Mesenchymal stem cell (in vitro differentiated cells and primary cell): Measurements from ENCODE around the gene KATNAL2.

Experiments
- DNase-seq: peaks from one replicate; pipeline ENCODE4 v3.0.0-alpha.2; 2013
- H2AFZ ChIP-seq: one replicate; pipeline ENCODE4 v1.6.1; 2013; ENCODE audit warnings: low read depth, mild to moderate bottlenecking, control low read depth, inconsistent platforms, low read length, moderate library complexity
- H2AK5ac ChIP-seq: 2 replicates; pipeline ENCODE4 v1.6.1; 2013; ENCODE audit warnings: low read length, moderate library complexity, mild to moderate bottlenecking, inconsistent platforms; ENCODE audit not compliant: severe bottlenecking
- H2BK120ac ChIP-seq: one replicate; pipeline ENCODE4 v1.6.1; 2013; ENCODE audit warnings: low read depth, mild to moderate bottlenecking, inconsistent platforms, low read length, moderate library complexity
- H2BK12ac ChIP-seq, 2 experiments: one replicate each; pipeline ENCODE4 v1.6.1; 2013; ENCODE audit warnings: inconsistent platforms in 2 of 2, low read length in 2 of 2, mild to moderate bottlenecking in 2 of 2, moderate library complexity in 2 of 2, control low read depth in 1 of 2
- H2BK15ac ChIP-seq: one replicate; pipeline ENCODE4 v1.6.1; 2013; ENCODE audit warnings: mild to moderate bottlenecking, low read depth, inconsistent platforms; ENCODE audit not compliant: poor library complexity, severe bottlenecking
- H2BK5ac ChIP-seq: 2 replicates; pipeline ENCODE4 v1.6.1; 2013; ENCODE audit warnings: low read depth, mild to moderate bottlenecking, low read length, control low read depth, inconsistent platforms; ENCODE audit not compliant: poor library complexity, severe bottlenecking
- H3K14ac ChIP-seq, 2 experiments: one replicate each; pipeline ENCODE4 v1.6.1; 2013; ENCODE audit warnings: inconsistent platforms in 2 of 2, low read length in 2 of 2, control low read depth in 1 of 2, mild to moderate bottlenecking in 1 of 2, moderate library complexity in 1 of 2
- H3K18ac ChIP-seq, 2 experiments: one replicate each; pipeline ENCODE4 v1.6.1; 2013; ENCODE audit warnings: inconsistent platforms in 2 of 2, low read length in 2 of 2, control low read depth in 1 of 2, low read depth in 1 of 2, mild to moderate bottlenecking in 1 of 2
- H3K23ac ChIP-seq, 2 experiments: one replicate each; pipeline ENCODE4 v1.6.1; 2013; ENCODE audit warnings: inconsistent platforms in 2 of 2, low read length in 2 of 2, mild to moderate bottlenecking in 2 of 2, moderate library complexity in 2 of 2, control low read depth in 1 of 2
- H3K27ac ChIP-seq: 2 replicates; pipeline ENCODE4 v1.5.1; 2013; ENCODE audit warnings: mild to moderate bottlenecking, moderate library complexity, low read length, control low read depth, inconsistent platforms; ENCODE audit not compliant: poor library complexity, severe bottlenecking
- H3K27me3 ChIP-seq, 2 experiments: 2 replicates each; pipeline versions ENCODE4 v1.6.1 to v1.7.0; 2013; ENCODE audit warnings: low read length in 2 of 2, mild to moderate bottlenecking in 2 of 2, moderate library complexity in 2 of 2, control low read depth in 1 of 2, inconsistent platforms in 1 of 2; ENCODE audit not compliant: control insufficient read depth in 1 of 2, insufficient read depth in 1 of 2
- H3K36me3 ChIP-seq, 2 experiments: 2 replicates each; pipeline versions ENCODE4 v1.6.1 to v1.7.0; 2013; ENCODE audit warnings: low read length in 2 of 2, control low read depth in 1 of 2, inconsistent platforms in 1 of 2, low read depth in 1 of 2, mild to moderate bottlenecking in 1 of 2; ENCODE audit not compliant: insufficient read depth in 2 of 2, control insufficient read depth in 1 of 2
- H3K4ac ChIP-seq, 2 experiments: one replicate each; pipeline ENCODE4 v1.6.1; 2013; ENCODE audit warnings: inconsistent platforms in 2 of 2, low read length in 2 of 2, mild to moderate bottlenecking in 2 of 2, moderate library complexity in 2 of 2, control low read depth in 1 of 2, low read depth in 1 of 2
- H3K4me1 ChIP-seq: 2 replicates; pipeline ENCODE4 v1.6.1; 2013; ENCODE audit warnings: low read depth, low read length, control low read depth; ENCODE audit not compliant: control insufficient read depth, insufficient read depth
- H3K4me2 ChIP-seq: 2 replicates; pipeline ENCODE4 v1.6.1; 2013; ENCODE audit warnings: low read length, mild to moderate bottlenecking, inconsistent platforms; ENCODE audit not compliant: poor library complexity, severe bottlenecking
- H3K4me3 ChIP-seq, 2 experiments: 2 replicates each; pipeline versions ENCODE4 v1.5.1 to v1.7.0; 2013; ENCODE audit warnings: low read length in 2 of 2, mild to moderate bottlenecking in 2 of 2, control low read depth in 1 of 2, low read depth in 1 of 2; ENCODE audit not compliant: insufficient read depth in 1 of 2
- H3K79me1 ChIP-seq: replicated peaks from 2 replicates; pipeline ENCODE4 v1.6.1; 2013; ENCODE audit warnings: mild to moderate bottlenecking, control low read depth, low read length, inconsistent platforms; ENCODE audit not compliant: poor library complexity, severe bottlenecking
- H3K9ac ChIP-seq: 2 replicates; pipeline ENCODE4 v1.7.0; 2013; ENCODE audit warnings: mild to moderate bottlenecking, low read length, moderate library complexity
- H3K9me3 ChIP-seq: 2 replicates; pipeline ENCODE4 v1.7.0; 2013; ENCODE audit warnings: mild to moderate bottlenecking, low read length; ENCODE audit not compliant: control insufficient read depth
- H4K8ac ChIP-seq: one replicate; pipeline ENCODE4 v1.6.1; 2013; ENCODE audit warnings: inconsistent platforms, mild to moderate bottlenecking, low read length, moderate library complexity
- H4K91ac ChIP-seq: one replicate; pipeline ENCODE4 v1.6.1; 2013; ENCODE audit warnings: mild to moderate bottlenecking, low read length, inconsistent platforms
- WGBS: methylation state at CpG from one replicate; pipeline ENCODE4 v1.1.7; 2013; ENCODE audit warnings: mixed read lengths; 5-methylcytosine and 5-hydroxymethylcytosine counted together

KATNAL2 gene

GRCh38 chr18:46916551-46917107, 773 bp upstream of the KATNAL2 start:
- H2BK15ac ChIP-seq, result peak overlapping the region; percentile 97
- H3K27ac ChIP-seq, result no peak overlapping the region
- peaks cover 15% of the 10 kb centered on the region for H3K79me1 ChIP-seq
- H3K4me1 ChIP-seq, result peaks cover 4% of the 10 kb centered on the region
- H3K4me3 ChIP-seq, result peak overlapping the region; percentile 86 to 97
- no peaks in the 10 kb centered on the region for H3K36me3 ChIP-seq
- peak overlapping the region; percentile 89 for H3K9ac ChIP-seq
- no peaks in the 10 kb centered on the region for H3K9me3 ChIP-seq
- peak overlapping the region; percentile 51 for H3K4me2 ChIP-seq
- H2BK120ac ChIP-seq, result peak overlapping the region; percentile 85
- peak; percentile 57 for DNase-seq
- H4K91ac ChIP-seq, result no peak overlapping the region
- no peak overlapping the region for H2AK5ac ChIP-seq
- under 1% methylated on average over 17 of the region's 21 CpGs for WGBS
- peak overlapping the region in 1 of 2 experiments; percentile 61 for H3K14ac ChIP-seq
- peak overlapping the region in 1 of 2 experiments; percentile 19 for H3K4ac ChIP-seq
- H4K8ac ChIP-seq, result peak overlapping the region; percentile 60
- H2BK12ac ChIP-seq, result peak overlapping the region in 1 of 2 experiments; percentile 0
- H3K18ac ChIP-seq, result peak overlapping the region; percentile 97 to 100
- H3K23ac ChIP-seq, result no peak overlapping the region
- no peaks in the 10 kb centered on the region for H3K27me3 ChIP-seq
- H2BK5ac ChIP-seq, result no peak overlapping the region
- H2AFZ ChIP-seq, result no peak overlapping the region

DNA sequence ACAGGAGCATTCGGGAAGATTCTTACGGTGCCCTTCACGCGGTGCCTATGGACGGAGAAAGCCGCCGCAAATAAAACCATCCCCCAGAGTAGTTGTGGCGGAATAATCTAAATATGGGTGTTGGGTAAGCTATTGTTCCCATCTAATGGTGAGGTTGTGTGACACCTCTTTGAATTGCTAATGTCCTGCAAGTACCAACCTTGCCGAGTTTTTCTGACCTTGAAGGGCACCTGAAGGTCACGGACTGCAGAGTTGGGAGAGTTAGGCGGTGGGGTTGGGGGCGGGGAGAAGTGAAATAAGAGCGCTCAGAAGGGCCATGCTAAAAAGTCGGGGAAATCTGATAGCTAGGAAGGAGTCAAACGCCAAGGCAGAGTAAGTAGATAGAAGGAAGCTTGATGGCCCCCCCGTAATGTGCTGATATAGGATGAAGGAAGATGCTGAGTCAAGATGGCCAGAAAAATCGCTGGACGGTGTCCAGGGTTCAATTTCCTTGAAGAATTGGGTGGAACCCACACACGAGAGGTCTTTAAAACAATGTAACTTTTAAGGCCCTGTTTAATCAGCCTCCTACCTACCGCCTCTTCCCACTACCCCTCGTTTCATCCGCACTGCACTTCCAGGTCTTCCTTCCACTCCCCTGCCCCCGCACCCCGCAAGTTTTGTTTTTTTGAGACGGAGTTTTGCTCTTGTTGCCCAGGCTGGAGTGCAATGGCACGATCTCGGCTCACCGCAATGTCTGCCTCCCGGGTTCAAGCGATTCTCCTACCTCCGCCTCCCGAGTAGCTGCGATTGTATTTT, 600 bp downstream of the KATNAL2 start:
- Histone ChIP-seq H3K14ac (peak overlapping the region in 1 of 2 experiments; percentile 99), H3K4me2 (peak overlapping the region; percentile 58), H2BK12ac (peak overlapping the region in 1 of 2 experiments; percentile 10), H2BK120ac (peak overlapping the region; percentile 93), H3K23ac (peak overlapping the region in 1 of 2 experiments; percentile 98), H3K4ac (peak overlapping the region; percentile 46 to 98), H3K79me1 (peaks cover 10% of the 10 kb centered on the region), H3K9ac (peak overlapping the region; percentile 89), H2AK5ac (no peak overlapping the region), H3K18ac (peak overlapping the region; percentile 96 to 100), H2BK5ac (no peak overlapping the region), H3K27ac (peak overlapping the region; percentile 1), H2BK15ac (peak overlapping the region; percentile 97), H3K4me1 (peaks cover 4% of the 10 kb centered on the region), H4K91ac (peak overlapping the region; percentile 98), H3K9me3 (no peaks in the 10 kb centered on the region), H3K27me3 (no peaks in the 10 kb centered on the region), H3K4me3 (peak overlapping the region; percentile 86 to 97), H2AFZ (peak overlapping the region; percentile 90), H4K8ac (peak overlapping the region; percentile 98), H3K36me3 (no peaks in the 10 kb centered on the region)
- DNase-seq, result peak; percentile 46
- WGBS, result 42% methylated on average over 33 of the region's 33 CpGs

DNA sequence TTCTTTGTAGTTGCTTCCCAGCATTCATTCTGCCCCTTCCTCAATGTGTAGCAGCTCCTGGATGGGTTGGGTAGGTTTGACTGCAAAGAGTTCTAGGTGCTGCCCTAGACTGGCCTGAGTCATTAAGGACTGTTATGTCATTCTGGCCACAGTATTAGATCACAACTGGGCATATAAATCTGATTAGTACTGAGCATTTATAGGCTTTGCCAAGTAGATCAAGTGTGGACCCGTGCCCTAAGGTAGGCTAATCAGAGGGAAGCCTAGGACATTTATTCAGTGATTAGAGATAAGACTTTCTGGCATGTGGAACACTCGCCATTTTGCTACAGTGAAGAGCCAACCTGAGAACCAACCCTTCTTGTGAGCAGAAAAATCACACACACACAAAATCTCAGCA, 2.7 kb downstream of the KATNAL2 start:
- H3K4me3 ChIP-seq, result no peak overlapping the region
- H3K4me1 ChIP-seq, result peaks cover 2% of the 10 kb centered on the region
- H3K4me2 ChIP-seq, result no peak overlapping the region
- no peaks in the 10 kb centered on the region for H3K27me3 ChIP-seq
- no peaks in the 10 kb centered on the region for H3K36me3 ChIP-seq
- no peak overlapping the region for H4K91ac ChIP-seq
- H3K9me3 ChIP-seq, result no peaks in the 10 kb centered on the region
- no peak overlapping the region for H4K8ac ChIP-seq
- H3K79me1 ChIP-seq, result peaks cover 2% of the 10 kb centered on the region
- H3K4ac ChIP-seq, result no peak overlapping the region
- no peak overlapping the region for H2AK5ac ChIP-seq
- no peak overlapping the region for H2BK5ac ChIP-seq
- WGBS, result 86% methylated on average over 2 of the region's 2 CpGs
- H3K9ac ChIP-seq, result no peak overlapping the region
- no peak overlapping the region for H2BK12ac ChIP-seq
- H3K23ac ChIP-seq, result no peak overlapping the region
- H2BK120ac ChIP-seq, result no peak overlapping the region
- H3K18ac ChIP-seq, result no peak overlapping the region
- no peak overlapping the region for H3K14ac ChIP-seq
- H2BK15ac ChIP-seq, result no peak overlapping the region
- no peak overlapping the region for H3K27ac ChIP-seq
- DNase-seq, result no peak
- H2AFZ ChIP-seq, result no peak overlapping the region

DNA sequence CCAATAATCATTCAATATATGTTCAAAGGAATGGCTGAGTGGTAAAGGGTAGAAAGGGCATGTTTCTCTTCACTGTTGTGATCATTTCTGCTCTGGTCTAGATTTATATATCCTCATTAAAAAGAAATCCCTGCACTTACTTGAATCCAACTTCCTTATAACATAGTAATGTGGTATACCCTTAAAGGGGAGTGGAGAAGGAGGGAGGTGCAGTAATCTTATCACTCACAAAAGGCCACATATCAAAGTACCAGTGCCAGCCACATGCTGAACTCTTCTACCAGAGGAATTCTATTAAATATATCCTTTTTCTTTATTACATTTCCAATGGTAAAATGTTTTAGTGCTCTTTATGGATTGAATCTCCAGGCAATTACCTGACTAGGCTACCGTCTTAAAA, 3.3 kb downstream of the KATNAL2 start:
- peaks cover 2% of the 10 kb centered on the region for H3K79me1 ChIP-seq
- H3K4me2 ChIP-seq, result no peak overlapping the region
- H3K4me1 ChIP-seq, result peaks cover 2% of the 10 kb centered on the region
- no peak overlapping the region for H3K27ac ChIP-seq
- no peak for DNase-seq
- H2AFZ ChIP-seq, result no peak overlapping the region
- H2BK12ac ChIP-seq, result no peak overlapping the region
- H4K8ac ChIP-seq, result no peak overlapping the region
- no peak overlapping the region for H3K4me3 ChIP-seq
- WGBS, result 100% methylated on average over 1 of the region's 1 CpG
- no peaks in the 10 kb centered on the region for H3K36me3 ChIP-seq
- H3K14ac ChIP-seq, result no peak overlapping the region
- no peak overlapping the region for H3K23ac ChIP-seq
- H3K4ac ChIP-seq, result no peak overlapping the region
- no peaks in the 10 kb centered on the region for H3K9me3 ChIP-seq
- H2BK15ac ChIP-seq, result no peak overlapping the region
- no peak overlapping the region for H3K9ac ChIP-seq
- H4K91ac ChIP-seq, result no peak overlapping the region
- H3K27me3 ChIP-seq, result no peaks in the 10 kb centered on the region
- H2BK5ac ChIP-seq, result no peak overlapping the region
- H2BK120ac ChIP-seq, result no peak overlapping the region
- H2AK5ac ChIP-seq, result no peak overlapping the region
- no peak overlapping the region for H3K18ac ChIP-seq
